PC-9 (cell line): ENCODE data around the gene SLC25A3. TPM values are rescaled to one million over a fixed set of nuclear protein-coding genes. Genes with fewer than 3 reads are reported as not detected.
A peak's percentile ranks its signal among the peaks of the same experiment; 100 is the strongest.

Experiments
- BruUV-seq: library from RNA; stranded (reverse); fragments of 400-500 nt; replicated peaks from 2 replicates; lab custom pipeline; 2021; lab: Mats Ljungman, UMichigan
- CTCF ChIA-PET: fragments of 300-600 bp; sonication (Branson Sonifier 250); formaldehyde crosslinking; loops from one replicate; lab custom pipeline; 2022; ENCODE audit warnings: antibody characterized with exemption; lab: Charles Lee
- POLR2A ChIA-PET: fragments of 300-600 bp; sonication (Branson Sonifier 250); formaldehyde crosslinking; loops from one replicate; lab custom pipeline; 2022; ENCODE audit warnings: antibody characterized with exemption; ENCODE audit not compliant: unreplicated experiment; lab: Charles Lee
- DNase-seq, 2 experiments: peaks; one replicate each; pipeline versions ENCODE4 v3.0.0 to v3.0.0-alpha.2; 2015 to 2022; ENCODE audit warnings: mixed read lengths in 1 of 2
- H2AFZ ChIP-seq: fragments of 200-600 bp; sonication (generic); 2 replicates; pipeline ENCODE4 v1.8.1; 2017; ENCODE audit warnings: antibody characterized with exemption
- H3F3A ChIP-seq: fragments of 200-600 bp; sonication (generic); 2 replicates; pipeline ENCODE4 v1.8.1; 2017; ENCODE audit warnings: antibody characterized with exemption, mild to moderate bottlenecking, low read depth; ENCODE audit not compliant: insufficient read depth
- H3K27ac ChIP-seq: fragments of 200-600 bp; sonication (generic); 2 replicates; pipeline ENCODE4 v1.6.1; 2016; ENCODE audit warnings: mixed run types
- H3K27me3 ChIP-seq: fragments of 200-600 bp; sonication (generic); 2 replicates; pipeline ENCODE4 v1.6.1; 2016; ENCODE audit warnings: low read depth, mixed run types; ENCODE audit not compliant: insufficient read depth
- H3K36me3 ChIP-seq: fragments of 200-600 bp; sonication (generic); 2 replicates; pipeline ENCODE4 v1.6.1; 2016; ENCODE audit warnings: low read depth, mixed run types
- H3K4me1 ChIP-seq: fragments of 200-600 bp; sonication (generic); replicated peaks from 2 replicates; pipeline ENCODE4 v1.6.1; 2016; ENCODE audit warnings: mixed run types; ENCODE audit not compliant: insufficient read depth
- H3K4me2 ChIP-seq: fragments of 200-600 bp; sonication (generic); 2 replicates; pipeline ENCODE4 v1.6.1; 2017; ENCODE audit warnings: mixed run types
- H3K4me3 ChIP-seq: fragments of 200-600 bp; sonication (generic); 2 replicates; pipeline ENCODE4 v1.6.1; 2016; ENCODE audit warnings: mixed run types
- H3K79me2 ChIP-seq: fragments of 200-600 bp; sonication (generic); 2 replicates; pipeline ENCODE4 v1.6.1; 2017; ENCODE audit warnings: low read depth, mixed run types
- H3K9me2 ChIP-seq: fragments of 200-600 bp; sonication (generic); 2 replicates; pipeline ENCODE4 v1.8.1; 2017; ENCODE audit warnings: mild to moderate bottlenecking; ENCODE audit not compliant: insufficient read depth
- H3K9me3 ChIP-seq: fragments of 200-600 bp; sonication (generic); 2 replicates; pipeline ENCODE4 v1.8.1; 2016; ENCODE audit warnings: low read depth; ENCODE audit not compliant: insufficient read depth
- H4K20me1 ChIP-seq: fragments of 200-600 bp; sonication (generic); 2 replicates; pipeline ENCODE4 v1.8.1; 2017; ENCODE audit not compliant: insufficient read depth
- CTCF ChIP-seq: fragments of 200-600 bp; sonication (generic); conservative IDR thresholded peaks from 2 replicates; pipeline ENCODE4 v1.6.1; 2017; ENCODE audit warnings: mixed run types, antibody characterized with exemption, mild to moderate bottlenecking, moderate library complexity
- EZH2 ChIP-seq: fragments of 200-600 bp; sonication (generic); IDR thresholded peaks from 2 replicates; pipeline ENCODE4 v1.8.0; 2017; ENCODE audit warnings: antibody characterized with exemption, low read depth
- intact Hi-C: fragments of 100-400 bp; cut with micrococcal nuclease; formaldehyde crosslinking; loops from one replicate; pipeline ENCODE4 v1.10.0; 2022; ENCODE audit not compliant: unreplicated experiment
- total RNA-seq: library from RNA; stranded (reverse); gene quantifications from 2 replicates; pipeline ENCODE4 v1.2.3, GENCODE V29; 2021

SLC25A3 gene
- total RNA-seq, 1 experiment from 2014 or later = 572 TPM

- ChIA-PET POLR2A (interaction anchor here (0.7 kb wide), 1 partner anchor 15 kb away, joined by 8 read pairs; the partner anchor contains the start of gene SLC25A3), CTCF (interaction anchor here (1.2 kb wide), 1 partner anchor 11 kb away, joined by 4 read pairs; no protein-coding TSS in a partner anchor)
- BruUV-seq = no TSS peak
- H3K9me2 ChIP-seq = no peaks in the 10 kb centered on the region
- H3K27me3 ChIP-seq = no peaks in the 10 kb centered on the region
- no peak overlapping the region for H3K4me2 ChIP-seq
- no peak overlapping the region for H3K4me3 ChIP-seq
- no peak for TF ChIP-seq EZH2
- no peak for TF ChIP-seq CTCF
- H3K4me1 ChIP-seq = peaks cover 6% of the 10 kb centered on the region; the same call in 1 of the 2 replicates
- H3K36me3 ChIP-seq = no peaks in the 10 kb centered on the region
- no peak overlapping the region for H3K27ac ChIP-seq
- intact Hi-C loops = no loop called here
- H2AFZ ChIP-seq = no peak overlapping the region
- no peak for DNase-seq
- H3K9me3 ChIP-seq = no peaks in the 10 kb centered on the region
- H3F3A ChIP-seq = no peaks in the 10 kb centered on the region
- no peaks in the 10 kb centered on the region for H3K79me2 ChIP-seq
- no peaks in the 10 kb centered on the region for H4K20me1 ChIP-seq
Measured at GRCh38 chr12:98578392-98578791, 15.1 kb upstream of the SLC25A3 start.

- Histone ChIP-seq H3F3A (no peaks in the 10 kb centered on the region), H3K4me3 (no peak overlapping the region), H3K4me2 (no peak overlapping the region), H3K4me1 (peaks cover 6% of the 10 kb centered on the region; the same call in 1 of the 2 replicates), H3K9me3 (no peaks in the 10 kb centered on the region), H3K27me3 (no peaks in the 10 kb centered on the region), H3K9me2 (no peaks in the 10 kb centered on the region), H3K27ac (no peak overlapping the region), H3K79me2 (no peaks in the 10 kb centered on the region), H4K20me1 (no peaks in the 10 kb centered on the region), H3K36me3 (no peaks in the 10 kb centered on the region), H2AFZ (no peak overlapping the region)
- intact Hi-C loops = no loop called here
- ChIA-PET POLR2A (interaction anchor here (0.7 kb wide), 1 partner anchor 15 kb away, joined by 8 read pairs; the partner anchor contains the start of gene SLC25A3), CTCF (interaction anchor here (1.2 kb wide), 1 partner anchor 12 kb away, joined by 4 read pairs; no protein-coding TSS in a partner anchor)
- DNase-seq = peak in 1 of 2 experiments; percentile 38
- BruUV-seq = no TSS peak
- no peak for TF ChIP-seq EZH2
- no peak for TF ChIP-seq CTCF
Measured at GRCh38 chr12:98578821-98579220, 14.7 kb upstream of the SLC25A3 start.

- no peaks in the 10 kb centered on the region for H3K36me3 ChIP-seq
- no peak for TF ChIP-seq CTCF
- TF ChIP-seq EZH2 = no peak
- no peaks in the 10 kb centered on the region for H3K27me3 ChIP-seq
- no peaks in the 10 kb centered on the region for H4K20me1 ChIP-seq
- H3K4me1 ChIP-seq = 0 out of 2 replicates have a peak, but pooled peaks cover 6% of the 10 kb centered on the region
- no peaks in the 10 kb centered on the region for H3K9me2 ChIP-seq
- POLR2A ChIA-PET = no interaction called here
- no peak overlapping the region for H2AFZ ChIP-seq
- BruUV-seq = no TSS peak
- intact Hi-C loops = no loop called here
- H3K4me2 ChIP-seq = no peak overlapping the region
- H3K4me3 ChIP-seq = no peak overlapping the region
- H3K27ac ChIP-seq = no peak overlapping the region
- no peaks in the 10 kb centered on the region for H3F3A ChIP-seq
- CTCF ChIA-PET = interaction anchor here (1.2 kb wide), 1 partner anchor 12 kb away, joined by 4 read pairs; no protein-coding TSS in a partner anchor
- no peaks in the 10 kb centered on the region for H3K9me3 ChIP-seq
- DNase-seq = no peak
- no peaks in the 10 kb centered on the region for H3K79me2 ChIP-seq
Measured at GRCh38 chr12:98579347-98579746, 14.1 kb upstream of the SLC25A3 start.
